Smooth muscle cell (in vitro differentiated cells): ENCODE data around the gene CAV3. TPM values are rescaled to one million over a fixed set of nuclear protein-coding genes. Genes with fewer than 3 reads are reported as not detected.

Experiments used
- DNase-seq: peaks from one replicate; lab custom pipeline; 2025; ENCODE audit not compliant: unreplicated experiment; lab: John Stamatoyannopoulos, UW
- H2AFZ ChIP-seq: fragments of 200-600 bp; sonication (generic); 2 replicates; pipeline ENCODE4 v1.6.0; 2016; ENCODE audit warnings: antibody characterized with exemption, low read depth, mild to moderate bottlenecking
- H3F3A ChIP-seq: fragments of 200-600 bp; sonication (generic); 2 replicates; pipeline ENCODE4 v1.6.0; 2017; ENCODE audit warnings: antibody characterized with exemption, low read depth
- H3K27ac ChIP-seq: fragments of 200-600 bp; sonication (generic); 2 replicates; pipeline ENCODE4 v1.5.1; 2016; ENCODE audit warnings: low read depth, mild to moderate bottlenecking
- H3K27me3 ChIP-seq: fragments of 200-600 bp; sonication (generic); 2 replicates; pipeline ENCODE4 v1.6.1; 2016; ENCODE audit warnings: low read depth, mild to moderate bottlenecking
- H3K36me3 ChIP-seq: fragments of 200-600 bp; sonication (generic); 2 replicates; pipeline ENCODE4 v1.5.1; 2016; ENCODE audit warnings: low read depth
- H3K4me1 ChIP-seq: fragments of 200-600 bp; sonication (generic); 2 replicates; pipeline ENCODE4 v1.5.1; 2016; ENCODE audit warnings: low read depth
- H3K4me2 ChIP-seq: fragments of 200-600 bp; sonication (generic); 2 replicates; pipeline ENCODE4 v1.6.0; 2016; ENCODE audit warnings: mild to moderate bottlenecking
- H3K4me3 ChIP-seq: fragments of 200-600 bp; sonication (generic); 2 replicates; pipeline ENCODE4 v1.5.1; 2016; ENCODE audit warnings: mild to moderate bottlenecking
- H3K79me2 ChIP-seq: fragments of 200-600 bp; sonication (generic); 2 replicates; pipeline ENCODE4 v1.6.0; 2016; ENCODE audit warnings: low read depth, mild to moderate bottlenecking
- H3K9ac ChIP-seq: fragments of 200-600 bp; sonication (generic); 2 replicates; pipeline ENCODE4 v1.6.0; 2016; ENCODE audit warnings: low read depth
- H3K9me3 ChIP-seq: fragments of 200-600 bp; sonication (generic); replicated peaks from 2 replicates; pipeline ENCODE4 v1.5.1; 2016; ENCODE audit warnings: low read depth
- H4K20me1 ChIP-seq: fragments of 200-600 bp; sonication (generic); 2 replicates; pipeline ENCODE4 v1.6.0; 2016; ENCODE audit warnings: low read depth
- CTCF ChIP-seq: fragments of 200-600 bp; sonication (generic); IDR thresholded peaks from 2 replicates; pipeline ENCODE4 v1.5.1; 2017; ENCODE audit warnings: borderline replicate concordance, mild to moderate bottlenecking, antibody characterized with exemption; ENCODE audit not compliant: insufficient read depth, poor library complexity, severe bottlenecking
- WGBS: methylation state at CpG from one replicate; pipeline ENCODE4 v1.1.7; 2016; ENCODE audit warnings: low lambda C conversion rate; 5-methylcytosine and 5-hydroxymethylcytosine counted together
- polyA plus RNA-seq: library from polyadenylated mRNA; unstranded; fragments of >200 nt; fragmentation: Nextera tagmentation; extraction: Ambion mirVana; gene quantifications from 2 replicates; pipeline ENCODE4 v1.2.1, GENCODE V29; 2016
- total RNA-seq: library from RNA; depleted of rRNA; stranded (reverse); fragments of >200 nt; gene quantifications from 2 replicates; pipeline ENCODE4 v1.2.3, GENCODE V29; 2014

The CAV3 gene
- total and polyA plus RNA-seq, 2 experiments from 2014 or later = not detected

GRCh38 chr3:8760091-8760490, 26.5 kb downstream of the CAV3 start:
- Histone ChIP-seq H2AFZ (no peak overlapping the region), H3K36me3 (no peaks in the 10 kb centered on the region), H3K79me2 (no peaks in the 10 kb centered on the region), H3K4me3 (no peak overlapping the region), H3K9me3 (no peaks in the 10 kb centered on the region), H3F3A (no peaks in the 10 kb centered on the region), H3K27ac (no peak overlapping the region), H3K4me1 (no peaks in the 10 kb centered on the region), H3K27me3 (no peaks in the 10 kb centered on the region), H3K9ac (no peak overlapping the region), H3K4me2 (no peak overlapping the region), H4K20me1 (no peaks in the 10 kb centered on the region)
- DNase-seq = no peak
- WGBS = 94% methylated on average over 5 of the region's 5 CpGs
- TF ChIP-seq CTCF = no peak

GRCh38 chr3:8760506-8760905, 26.9 kb downstream of the CAV3 start:
- H3K9ac ChIP-seq = no peak overlapping the region
- no peaks in the 10 kb centered on the region for H3K79me2 ChIP-seq
- no peaks in the 10 kb centered on the region for H3F3A ChIP-seq
- H3K4me1 ChIP-seq = no peaks in the 10 kb centered on the region
- H3K4me3 ChIP-seq = no peak overlapping the region
- 86% methylated on average over 5 of the region's 5 CpGs for WGBS
- no peak overlapping the region for H3K27ac ChIP-seq
- no peak for TF ChIP-seq CTCF
- H3K36me3 ChIP-seq = no peaks in the 10 kb centered on the region
- DNase-seq = no peak
- no peak overlapping the region for H3K4me2 ChIP-seq
- no peaks in the 10 kb centered on the region for H4K20me1 ChIP-seq
- H2AFZ ChIP-seq = no peak overlapping the region
- no peaks in the 10 kb centered on the region for H3K27me3 ChIP-seq
- H3K9me3 ChIP-seq = no peaks in the 10 kb centered on the region

GRCh38 chr3:8761866-8762265, 28.3 kb downstream of the CAV3 start:
- no peaks in the 10 kb centered on the region for H3K9me3 ChIP-seq
- no peak for DNase-seq
- no peak overlapping the region for H3K4me3 ChIP-seq
- 88% methylated on average over 5 of the region's 5 CpGs for WGBS
- H4K20me1 ChIP-seq = no peaks in the 10 kb centered on the region
- H3K4me2 ChIP-seq = no peak overlapping the region
- no peaks in the 10 kb centered on the region for H3K36me3 ChIP-seq
- no peak overlapping the region for H2AFZ ChIP-seq
- no peaks in the 10 kb centered on the region for H3K79me2 ChIP-seq
- H3K27ac ChIP-seq = no peak overlapping the region
- H3K9ac ChIP-seq = no peak overlapping the region
- no peak for TF ChIP-seq CTCF
- H3K27me3 ChIP-seq = peaks cover 5% of the 10 kb centered on the region
- H3F3A ChIP-seq = no peaks in the 10 kb centered on the region
- no peaks in the 10 kb centered on the region for H3K4me1 ChIP-seq

GRCh38 chr3:8762607-8763377, 29.2 kb downstream of the CAV3 start:
- H3K79me2 ChIP-seq = no peaks in the 10 kb centered on the region
- WGBS = 91% methylated on average over 11 of the region's 11 CpGs
- H4K20me1 ChIP-seq = no peaks in the 10 kb centered on the region
- H3K9ac ChIP-seq = no peak overlapping the region
- H3K4me2 ChIP-seq = no peak overlapping the region
- no peak overlapping the region for H2AFZ ChIP-seq
- no peak overlapping the region for H3K27ac ChIP-seq
- H3F3A ChIP-seq = no peaks in the 10 kb centered on the region
- H3K27me3 ChIP-seq = peaks cover 15% of the 10 kb centered on the region
- H3K36me3 ChIP-seq = no peaks in the 10 kb centered on the region
- no peak overlapping the region for H3K4me3 ChIP-seq
- H3K4me1 ChIP-seq = no peaks in the 10 kb centered on the region
- no peak for TF ChIP-seq CTCF
- H3K9me3 ChIP-seq = no peaks in the 10 kb centered on the region
- no peak for DNase-seq
